Lung (tissue), 12 donors: ENCODE measurements around the gene PHF12. TPM values are rescaled to one million over a fixed set of nuclear protein-coding genes. Genes with fewer than 3 reads are reported as not detected.
A peak's percentile ranks its signal among the peaks of the same experiment; 100 is the strongest.

ENCODE experiments used
- ATAC-seq: fragments of 200-7000 bp; cut with Tn5 transposase; one replicate; pipeline ENCODE4 v1.9.1; 2020; ENCODE audit warnings: moderate number of reproducible peaks; ENCODE audit not compliant: insufficient read depth, low FRiP score
- DNase-seq, 3 donors: peaks; one replicate each; pipeline ENCODE4 v3.0.0-alpha.2; 2013 to 2017
- H3K27ac ChIP-seq, 2 donors: one replicate each; pipeline ENCODE4 v1.5.1; 2013; ENCODE audit warnings: mild to moderate bottlenecking in 2 of 2, moderate library complexity in 2 of 2, control low read depth in 1 of 2, inconsistent platforms in 1 of 2, low read depth in 1 of 2, low read length in 1 of 2
- H3K27me3 ChIP-seq, 3 donors: one replicate each; pipeline ENCODE4 v1.5.1; 2013; ENCODE audit warnings: low read length in 2 of 3; ENCODE audit not compliant: control insufficient read depth in 3 of 3, insufficient read depth in 3 of 3
- H3K36me3 ChIP-seq, 4 donors: one replicate each; pipeline ENCODE4 v1.5.1; 2013; ENCODE audit warnings: low read length in 4 of 4, mild to moderate bottlenecking in 1 of 4, moderate library complexity in 1 of 4; ENCODE audit not compliant: control insufficient read depth in 4 of 4, insufficient read depth in 4 of 4
- H3K4me1 ChIP-seq, 5 donors: one replicate each; pipeline ENCODE4 v1.5.1; 2013; ENCODE audit warnings: low read length in 5 of 5, mild to moderate bottlenecking in 2 of 5, moderate library complexity in 1 of 5; ENCODE audit not compliant: control insufficient read depth in 5 of 5, insufficient read depth in 5 of 5
- H3K4me3 ChIP-seq: one replicate; pipeline ENCODE4 v1.5.1; 2013; ENCODE audit warnings: mild to moderate bottlenecking, control low read depth, moderate library complexity
- H3K9ac ChIP-seq, 2 donors: one replicate each; pipeline ENCODE4 v1.5.1; 2013; ENCODE audit warnings: low read length in 2 of 2, control low read depth in 1 of 2; ENCODE audit not compliant: insufficient read depth in 1 of 2
- H3K9me3 ChIP-seq, 4 donors: one replicate each; pipeline ENCODE4 v1.5.1; 2013; ENCODE audit warnings: low read length in 3 of 4, mild to moderate bottlenecking in 1 of 4, moderate library complexity in 1 of 4; ENCODE audit not compliant: control insufficient read depth in 4 of 4, insufficient read depth in 3 of 4
- CTCF ChIP-seq: IDR thresholded peaks from 2 replicates; pipeline ENCODE4 v1.5.1; 2012; ENCODE audit warnings: mild to moderate bottlenecking; ENCODE audit errors: control extremely low read depth, extremely low read depth
- WGBS, 2 donors: extraction: QIAGEN DNeasy Blood & Tissue Kit; methylation state at CpG; one replicate each; pipeline ENCODE4 v1.1.7; 2013; 5-methylcytosine and 5-hydroxymethylcytosine counted together
- polyA plus RNA-seq, 2 donors: library from polyadenylated mRNA; stranded (reverse); fragments of 200-250 nt; gene quantifications; one replicate each; pipeline ENCODE4 v1.2.1, GENCODE V29; 2013
- total RNA-seq, 2 donors: library from RNA; depleted of rRNA in 1 of 2; stranded (reverse); fragments of >200 nt in 1 of 2; gene quantifications; one replicate each; pipeline ENCODE4 v1.2.1, GENCODE V29; 2014 to 2021
- donor health status: control.
- donor health status: control.
- donor health status: Bipolar disorder and iron deficiency.
- donor health status: healthy.
- donor health status: DM: yes; HTN: yes; CAD: no.

Gene PHF12
- total and polyA plus RNA-seq, 4 donors: 12.6 to 59.1 (median 37.3) TPM

GRCh38 chr17:28901866-28902818 is 49.2 kb downstream of the PHF12 start:
- Histone ChIP-seq H3K9ac (peak overlapping the region in 1 of 2 donors; percentile 75), H3K27me3 (no peaks in the 10 kb centered on the region), H3K4me1 (peaks cover 0 to 24% (median 10%) of the 10 kb centered on the region in 5 donors), H3K9me3 (no peaks in the 10 kb centered on the region), H3K4me3 (peak overlapping the region; percentile 82), H3K27ac (peak overlapping the region; percentile 85 to 92), H3K36me3 (peaks cover 0 to 11% (median 3%) of the 10 kb centered on the region in 4 donors)
- TF ChIP-seq CTCF: no peak
- WGBS, 2 donors: 4 to 5% methylated on average over 61 to 62 of the region's 62 CpGs
- DNase-seq (peak; percentile 61 to 66 (median 65)), ATAC-seq (peak; percentile 27)

DNA sequence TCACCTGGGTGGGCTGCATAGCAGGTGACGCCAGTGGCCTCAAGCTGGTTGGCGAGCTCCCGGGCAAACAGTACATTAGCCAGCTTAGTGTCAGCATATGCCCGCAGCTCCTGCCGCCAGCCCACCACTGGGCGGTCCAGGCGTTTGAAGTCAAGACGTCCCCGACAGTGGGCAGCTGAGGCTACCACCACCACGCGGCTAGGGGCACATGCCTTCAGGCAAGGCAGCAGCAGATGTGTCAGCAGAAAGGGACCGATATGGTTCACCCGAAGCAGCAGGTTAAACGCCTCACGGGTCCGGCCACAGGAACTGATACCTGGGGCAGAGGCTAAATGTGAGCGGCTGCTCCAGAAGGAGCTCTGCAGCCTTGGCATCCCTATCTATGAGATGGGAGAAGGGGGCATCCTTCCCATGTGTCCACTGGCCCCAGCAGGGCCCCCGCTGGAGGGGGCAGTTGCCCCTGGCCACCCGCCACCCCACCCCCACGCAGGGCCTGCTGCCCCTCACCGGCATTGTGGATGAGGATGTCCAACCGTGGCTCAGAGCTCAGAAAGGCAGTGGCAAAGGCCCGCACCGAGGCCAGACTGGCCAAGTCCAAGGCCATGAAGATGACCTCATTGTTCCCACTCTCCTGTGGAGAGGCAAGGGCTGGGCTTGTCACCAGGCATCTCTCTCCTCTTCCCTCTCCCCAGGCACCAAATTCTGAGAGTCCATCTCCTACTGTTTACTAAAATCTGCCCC is 50.2 kb downstream of the PHF12 start:
- peaks cover 0 to 19% (median 10%) of the 10 kb centered on the region in 5 donors for H3K4me1 ChIP-seq
- WGBS, 2 donors: 96 to 99% methylated on average over 24 of the region's 24 CpGs
- no peak for TF ChIP-seq CTCF
- peaks cover 0 to 3% (median under 1%) of the 10 kb centered on the region in 4 donors for H3K36me3 ChIP-seq
- DNase-seq (no peak), ATAC-seq (no peak)
- no peaks in the 10 kb centered on the region for H3K9me3 ChIP-seq
- H3K9ac ChIP-seq: no peak overlapping the region
- H3K27me3 ChIP-seq: no peaks in the 10 kb centered on the region
- no peak overlapping the region for H3K27ac ChIP-seq
- no peak overlapping the region for H3K4me3 ChIP-seq

- Histone ChIP-seq H3K9ac (no peak overlapping the region), H3K4me1 (peaks cover 0 to 16% (median 10%) of the 10 kb centered on the region in 5 donors), H3K4me3 (no peak overlapping the region), H3K27me3 (no peaks in the 10 kb centered on the region), H3K36me3 (peaks cover 0 to 2% (median under 1%) of the 10 kb centered on the region in 4 donors), H3K27ac (no peak overlapping the region), H3K9me3 (no peaks in the 10 kb centered on the region)
- no peak for TF ChIP-seq CTCF
- 94 to 96% methylated on average over 5 of the region's 5 CpGs for WGBS, 2 donors
- no peak for DNase-seq
- ATAC-seq: no peak
Measured at GRCh38 chr17:28899212-28899815, 52.0 kb downstream of the PHF12 start.
